Ectodermal cell (in vitro differentiated cells): Measurements from ENCODE around the gene DGKG.

Experiments used
- H3K27ac ChIP-seq: 2 replicates; pipeline ENCODE4 v1.7.0; 2013; ENCODE audit warnings: mild to moderate bottlenecking, low read depth, low read length; ENCODE audit not compliant: insufficient read depth, poor library complexity, severe bottlenecking
- H3K27me3 ChIP-seq: 2 replicates; pipeline ENCODE4 v1.7.0; 2013; ENCODE audit warnings: mild to moderate bottlenecking, low read length; ENCODE audit not compliant: insufficient read depth, control insufficient read depth, poor library complexity, severe bottlenecking
- H3K36me3 ChIP-seq: one replicate; pipeline ENCODE4 v1.7.0; 2013; ENCODE audit warnings: low read length; ENCODE audit not compliant: control insufficient read depth, insufficient read depth
- H3K4me1 ChIP-seq: one replicate; pipeline ENCODE4 v1.7.0; 2013; ENCODE audit warnings: low read length; ENCODE audit not compliant: control insufficient read depth, insufficient read depth
- H3K4me3 ChIP-seq: 2 replicates; pipeline ENCODE4 v1.7.0; 2013; ENCODE audit warnings: low read depth, low read length, control low read depth; ENCODE audit not compliant: insufficient read depth
- H3K9me3 ChIP-seq: 2 replicates; pipeline ENCODE4 v1.7.0; 2013; ENCODE audit warnings: mild to moderate bottlenecking, low read length, moderate library complexity; ENCODE audit not compliant: control insufficient read depth
- WGBS, 2 experiments: methylation state at CpG; one replicate each; pipeline ENCODE4 v1.1.7; 2013; ENCODE audit warnings: missing lambda C conversion rate in 2 of 2; 5-methylcytosine and 5-hydroxymethylcytosine counted together

The DGKG gene

GRCh38 chr3:186115239-186115996 is 246.6 kb downstream of the DGKG start:
- peaks cover 63% of the 10 kb centered on the region for H3K27me3 ChIP-seq
- no peak overlapping the region for H3K27ac ChIP-seq
- H3K36me3 ChIP-seq: no peaks in the 10 kb centered on the region
- WGBS, 2 experiments: 86 to 91% methylated on average over 15 of the region's 15 CpGs
- H3K9me3 ChIP-seq: no peaks in the 10 kb centered on the region
- H3K4me3 ChIP-seq: no peak overlapping the region
- H3K4me1 ChIP-seq: peaks cover 3% of the 10 kb centered on the region

GRCh38 chr3:186110975-186111974 is 250.8 kb downstream of the DGKG start:
- Histone ChIP-seq H3K4me1 (peaks cover 16% of the 10 kb centered on the region), H3K4me3 (no peak overlapping the region), H3K27me3 (peaks cover 96% of the 10 kb centered on the region), H3K9me3 (no peaks in the 10 kb centered on the region), H3K27ac (no peak overlapping the region), H3K36me3 (no peaks in the 10 kb centered on the region)
- 76 to 79% methylated on average over 12 of the region's 12 CpGs for WGBS, 2 experiments

- no peaks in the 10 kb centered on the region for H3K36me3 ChIP-seq
- H3K27me3 ChIP-seq: peaks cover 96% of the 10 kb centered on the region
- no peaks in the 10 kb centered on the region for H3K9me3 ChIP-seq
- H3K27ac ChIP-seq: no peak overlapping the region
- H3K4me1 ChIP-seq: peaks cover 21% of the 10 kb centered on the region
- WGBS, 2 experiments: 5% methylated on average over 35 of the region's 35 CpGs
- H3K4me3 ChIP-seq: peak overlapping the region; percentile 24
Observed at GRCh38 chr3:186109897-186110803, 251.9 kb downstream of the DGKG start.

GRCh38 chr3:186108941-186109865 is 252.8 kb downstream of the DGKG start, which contains the start of gene ETV5:
TSS of gene ETV5 (minus strand) at chr3:186109089. CDS start at chr3:186105868, 3,221 bp downstream.
- H3K36me3 ChIP-seq: no peaks in the 10 kb centered on the region
- peak within 1 kb of the TSS; percentile 50 for H3K4me3 ChIP-seq
- peak within 1 kb of the TSS; percentile 44 for H3K27ac ChIP-seq
- H3K4me1 ChIP-seq: peaks cover 21% of the 10 kb centered on the region
- H3K9me3 ChIP-seq: no peaks in the 10 kb centered on the region
- H3K27me3 ChIP-seq: peaks cover 96% of the 10 kb centered on the region
- 0% methylated on average over 63 of the region's 63 CpGs for WGBS, 2 experiments

GRCh38 chr3:186108106-186108940 is 253.7 kb downstream of the DGKG start:
- H3K9me3 ChIP-seq: no peaks in the 10 kb centered on the region
- peak overlapping the region; percentile 44 for H3K27ac ChIP-seq
- peak overlapping the region; percentile 50 for H3K4me3 ChIP-seq
- H3K27me3 ChIP-seq: peaks cover 89% of the 10 kb centered on the region
- WGBS, 2 experiments: 0 to 1% methylated on average over 69 of the region's 69 CpGs
- H3K4me1 ChIP-seq: peaks cover 21% of the 10 kb centered on the region
- H3K36me3 ChIP-seq: no peaks in the 10 kb centered on the region

GRCh38 chr3:186107215-186108105 is 254.6 kb downstream of the DGKG start:
- WGBS, 2 experiments: 1% methylated on average over 42 to 45 of the region's 45 CpGs
- Histone ChIP-seq H3K9me3 (no peaks in the 10 kb centered on the region), H3K4me1 (peaks cover 21% of the 10 kb centered on the region), H3K27me3 (peaks cover 88% of the 10 kb centered on the region), H3K36me3 (no peaks in the 10 kb centered on the region), H3K27ac (peak overlapping the region; percentile 44), H3K4me3 (peak overlapping the region; percentile 50)

GRCh38 chr3:186105543-186105942 is 256.5 kb downstream of the DGKG start:
- WGBS, 2 experiments: 68% methylated on average over 6 of the region's 6 CpGs
- Histone ChIP-seq H3K27ac (no peak overlapping the region), H3K27me3 (peaks cover 75% of the 10 kb centered on the region), H3K9me3 (no peaks in the 10 kb centered on the region), H3K36me3 (no peaks in the 10 kb centered on the region), H3K4me1 (peaks cover 20% of the 10 kb centered on the region), H3K4me3 (no peak overlapping the region)

GRCh38 chr3:186102687-186103086 is 259.3 kb downstream of the DGKG start:
- H3K27me3 ChIP-seq: peaks cover 78% of the 10 kb centered on the region
- no peak overlapping the region for H3K27ac ChIP-seq
- no peaks in the 10 kb centered on the region for H3K9me3 ChIP-seq
- H3K36me3 ChIP-seq: no peaks in the 10 kb centered on the region
- H3K4me3 ChIP-seq: no peak overlapping the region
- H3K4me1 ChIP-seq: peaks cover 24% of the 10 kb centered on the region
- WGBS, 2 experiments: 70 to 71% methylated on average over 4 of the region's 4 CpGs
